HuH-7.5 (cell line): ENCODE data around the gene AK2.

ENCODE experiments used
- DNase-seq: peaks from one replicate; pipeline ENCODE4 v3.0.0; 2011; ENCODE audit warnings: low spot score

AK2 gene

DNA sequence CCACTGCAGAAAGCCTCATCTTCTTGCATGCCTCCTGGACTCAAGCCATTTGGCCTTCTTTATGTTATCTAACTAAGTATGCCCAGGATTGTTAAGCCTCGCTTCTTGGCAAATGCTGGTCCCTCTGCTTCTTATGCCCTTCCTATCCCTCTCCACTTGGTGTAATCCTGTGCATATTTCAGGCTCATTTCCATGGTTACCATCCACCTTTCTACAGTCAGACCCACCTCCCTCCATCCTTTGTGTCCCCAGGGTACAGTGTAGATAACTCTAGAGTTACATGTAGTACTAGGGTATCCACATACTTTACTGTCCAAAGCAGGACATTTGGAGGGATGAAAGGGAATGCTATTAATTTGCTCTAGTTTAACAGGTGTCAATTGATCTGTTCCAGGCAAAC, 65.5 kb downstream of the AK2 start:
- DNase-seq, result no peak

DNA sequence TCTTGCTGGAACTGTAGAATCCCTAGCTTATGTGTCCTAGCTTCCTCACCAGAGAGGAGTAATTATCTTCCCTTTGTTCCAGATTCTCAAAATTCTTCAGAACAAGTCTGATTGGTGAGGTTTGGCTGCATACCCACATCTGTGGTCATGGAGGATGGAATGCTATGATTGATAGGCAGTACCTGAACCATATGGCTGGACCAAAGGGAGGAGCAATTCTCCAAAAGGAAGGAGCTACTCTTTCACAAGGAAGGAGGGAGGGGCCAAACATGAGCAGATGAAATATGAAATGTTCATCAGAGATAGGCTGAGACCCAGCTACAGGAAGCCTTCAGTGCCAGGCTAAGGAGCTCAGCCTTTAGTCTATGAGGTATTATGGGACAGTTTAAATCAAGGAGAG, 67.1 kb downstream of the AK2 start:
- no peak for DNase-seq

DNA sequence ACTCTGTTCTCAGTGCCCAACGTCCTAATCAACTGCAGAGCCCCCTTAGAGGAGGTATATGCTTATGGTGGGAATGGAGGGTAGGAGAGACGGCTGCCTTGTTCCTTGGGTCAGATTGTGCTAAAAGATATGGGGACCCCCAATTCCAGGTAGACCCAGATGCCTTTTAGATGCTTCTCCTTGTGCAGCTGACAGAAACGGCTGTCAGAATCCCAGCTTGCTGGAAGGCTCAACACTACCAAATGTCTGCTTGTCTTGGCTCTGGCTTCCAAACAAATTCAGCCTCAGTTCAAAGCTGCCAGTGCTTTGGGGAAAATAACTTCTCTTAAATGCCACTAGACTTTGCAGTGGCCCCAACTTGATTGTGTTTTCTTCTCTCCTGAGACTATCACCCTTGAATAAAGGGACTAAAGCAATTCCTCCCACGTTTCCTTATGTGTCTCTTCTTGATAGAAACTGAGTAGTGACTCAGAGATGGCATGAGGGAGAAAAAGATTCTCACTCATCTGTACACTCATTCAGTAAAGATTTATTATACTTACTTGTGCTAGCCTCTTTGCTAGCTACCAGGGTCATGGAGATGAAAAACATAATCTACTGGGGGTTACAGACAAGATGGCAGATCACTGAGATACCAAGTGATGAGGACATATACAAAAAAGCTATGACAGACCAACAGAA, 68.7 kb downstream of the AK2 start:
- no peak for DNase-seq

- no peak for DNase-seq
Measured at GRCh38 chr1:32966900-32967299, 69.8 kb downstream of the AK2 start.

GRCh38 chr1:32965251-32965747, 71.4 kb downstream of the AK2 start:
- no peak for DNase-seq

DNA sequence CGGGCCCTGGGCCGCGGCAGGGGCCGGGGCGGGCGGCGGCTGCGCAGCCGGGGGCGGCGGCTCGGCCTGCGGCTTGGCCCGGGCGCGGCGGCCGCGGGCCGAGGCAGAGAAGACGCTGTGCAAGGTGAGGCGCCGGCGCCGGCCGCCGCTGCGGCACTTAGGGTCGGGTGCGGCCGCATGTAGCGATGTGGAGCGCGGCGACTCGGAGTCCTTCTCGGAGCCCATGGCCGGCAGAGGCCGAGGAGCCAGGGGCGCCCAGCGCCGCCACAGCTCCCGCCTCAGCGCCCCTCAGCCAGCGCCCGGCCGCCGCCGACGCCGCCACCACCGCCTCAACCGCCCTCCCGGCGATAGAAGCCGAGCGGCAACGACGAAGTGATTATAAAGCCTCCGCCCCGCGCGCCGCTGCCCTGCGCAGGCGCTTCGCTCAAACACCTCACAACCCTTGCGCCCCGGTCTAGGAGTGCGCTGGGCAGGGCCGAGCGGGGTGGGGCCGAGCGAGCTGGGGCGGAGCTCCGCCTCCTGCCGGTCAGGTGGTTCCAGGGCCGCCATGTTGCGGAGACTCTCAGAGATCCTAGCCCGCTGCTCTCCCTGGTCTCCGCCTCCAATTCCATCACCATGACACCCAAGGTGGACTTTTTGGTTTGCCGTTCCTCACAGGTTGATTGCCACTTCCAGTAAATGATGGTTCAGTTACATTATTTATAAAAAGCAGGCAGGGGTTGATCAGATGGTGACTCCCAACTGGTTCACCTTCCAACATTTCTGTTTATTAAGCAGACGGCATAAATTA, 72.0 kb downstream of the AK2 start, which contains the start of gene RNF19B:
Gene RNF19B, minus strand, starts transcription at position 349 of the 790 bp plus-strand sequence. Its CDS starts 124 bp downstream, at position 225.
- peak; percentile 98 for DNase-seq

DNA sequence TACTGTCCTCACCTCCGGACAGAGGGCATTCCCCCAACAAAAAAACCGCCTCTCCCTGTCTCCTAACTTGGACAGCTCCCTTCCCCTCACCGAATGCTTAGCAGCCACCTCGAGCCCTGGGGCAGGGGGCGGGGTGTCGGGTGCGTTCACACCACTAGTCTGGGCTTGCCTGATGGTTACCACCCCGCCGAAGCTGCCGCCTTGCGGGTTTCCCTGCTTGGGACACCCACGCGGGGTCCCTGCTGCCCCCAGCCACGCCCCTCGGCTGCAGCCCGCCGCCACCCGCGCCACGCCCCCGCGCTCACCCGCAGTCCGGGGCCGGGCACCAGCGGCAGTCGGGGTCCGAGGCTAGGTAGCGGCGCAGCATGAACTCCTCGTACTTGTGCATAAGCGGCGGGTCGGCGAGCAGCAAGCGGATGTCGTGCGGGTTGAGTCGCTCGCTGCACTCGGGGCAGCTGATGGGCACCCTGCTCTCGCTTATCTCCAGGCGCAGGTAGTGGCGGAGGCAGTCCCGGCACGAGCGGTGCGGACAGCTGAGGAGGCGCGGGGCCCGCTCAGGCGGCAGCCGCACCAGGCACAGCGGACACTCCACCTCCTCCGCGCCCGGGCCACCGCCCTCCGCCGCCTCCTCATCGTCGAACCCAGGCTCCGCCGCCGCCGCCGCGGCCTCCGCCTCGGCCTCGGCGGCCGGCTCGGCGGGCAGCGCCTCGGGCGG, 72.8 kb downstream of the AK2 start:
- peak; percentile 69 for DNase-seq

DNA sequence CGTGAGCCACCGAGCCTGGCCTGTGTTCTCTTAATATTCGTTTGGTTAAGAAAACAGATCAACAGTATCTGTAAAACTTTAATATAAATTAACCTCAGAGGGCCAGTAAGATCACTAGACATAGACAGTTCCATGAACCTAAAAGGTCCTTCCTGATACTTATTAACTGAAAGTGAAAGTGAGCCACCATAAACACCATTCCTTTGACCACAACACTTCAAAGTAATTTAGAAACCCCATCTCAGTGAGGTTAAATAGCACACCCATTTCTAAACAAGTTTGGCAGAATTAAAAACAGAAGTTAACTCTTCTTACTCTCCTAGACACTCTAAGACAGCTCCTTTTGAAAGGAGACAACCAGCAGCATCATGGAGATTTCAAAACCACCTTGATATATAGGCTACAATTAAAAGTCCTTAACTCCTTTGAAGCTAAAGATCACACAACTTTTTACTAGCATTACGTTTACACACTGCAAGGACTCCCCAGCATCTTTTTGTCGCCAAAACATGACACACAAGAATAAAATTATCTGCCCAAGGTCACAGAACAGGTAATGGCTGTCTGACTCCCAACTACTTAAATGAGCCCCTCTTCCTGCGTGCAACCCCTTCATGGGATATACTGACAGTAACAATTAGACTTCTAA, 74.3 kb downstream of the AK2 start:
- DNase-seq, result no peak

- no peak for DNase-seq
Measured at GRCh38 chr1:32960819-32961355, 75.8 kb downstream of the AK2 start.

DNA sequence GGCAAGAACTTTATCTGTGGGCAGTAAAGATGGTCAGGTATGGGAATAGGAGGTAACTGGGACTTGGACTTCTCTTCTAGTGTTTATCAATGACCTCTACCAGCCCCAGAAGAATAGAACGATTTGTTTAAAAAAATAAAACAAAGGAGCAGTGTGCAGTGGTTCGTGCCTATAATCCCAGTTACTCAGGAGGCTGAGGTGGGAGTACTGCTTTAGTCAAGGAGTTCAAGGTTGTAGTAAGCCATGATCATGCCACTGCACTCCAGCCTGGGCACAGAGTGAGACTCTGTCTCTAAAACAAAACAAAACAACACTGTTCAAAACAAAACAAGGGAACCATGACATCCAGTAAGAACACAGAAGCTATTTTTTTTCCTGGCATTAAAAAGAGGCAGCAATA, 76.3 kb downstream of the AK2 start:
- no peak for DNase-seq

GRCh38 chr1:32958827-32959226, 77.9 kb downstream of the AK2 start:
- no peak for DNase-seq
